OCI-LY1 (cell line): ENCODE data around the gene MOK.

Experiments used
- H2AFZ ChIP-seq: fragments of 200-600 bp; sonication (generic), shearing (Covaris generic); 2 replicates; pipeline ENCODE4 v1.6.0; 2014; ENCODE audit warnings: antibody characterized with exemption, mild to moderate bottlenecking, low read length
- H3F3A ChIP-seq: fragments of 200-600 bp; sonication (generic), shearing (Covaris generic); 2 replicates; pipeline ENCODE4 v1.6.0; 2014; ENCODE audit warnings: mild to moderate bottlenecking, antibody characterized with exemption, low read length, moderate library complexity; ENCODE audit not compliant: insufficient read depth
- H3K27ac ChIP-seq: fragments of 200-600 bp; sonication (generic); 2 replicates; pipeline ENCODE4 v1.5.1; 2014; ENCODE audit warnings: low read length, mixed run types, mild to moderate bottlenecking, low read depth; ENCODE audit not compliant: poor library complexity, severe bottlenecking
- H3K27me3 ChIP-seq: fragments of 200-600 bp; sonication (generic); 2 replicates; pipeline ENCODE4 v1.6.0; 2014; ENCODE audit warnings: antibody characterized with exemption, mild to moderate bottlenecking, low read length, moderate library complexity; ENCODE audit not compliant: insufficient read depth
- H3K36me3 ChIP-seq: fragments of 200-600 bp; sonication (generic); 2 replicates; pipeline ENCODE4 v1.6.1; 2014; ENCODE audit warnings: mild to moderate bottlenecking, antibody characterized with exemption, low read length, moderate library complexity, mixed read lengths; ENCODE audit not compliant: insufficient read depth
- H3K4me1 ChIP-seq: fragments of 200-600 bp; sonication (generic); 2 replicates; pipeline ENCODE4 v1.5.1; 2014; ENCODE audit warnings: mild to moderate bottlenecking, low read length, moderate library complexity; ENCODE audit not compliant: insufficient read depth, severe bottlenecking
- H3K4me2 ChIP-seq: fragments of 200-600 bp; sonication (generic), shearing (Covaris generic); 2 replicates; pipeline ENCODE4 v1.6.1; 2014; ENCODE audit warnings: low read length
- H3K4me3 ChIP-seq: fragments of 200-600 bp; sonication (generic); 2 replicates; pipeline ENCODE4 v1.5.1; 2014; ENCODE audit warnings: low read length, low read depth, mild to moderate bottlenecking, mixed read lengths; ENCODE audit not compliant: poor library complexity, severe bottlenecking
- H3K79me2 ChIP-seq: fragments of 200-600 bp; shearing (Covaris generic); 2 replicates; pipeline ENCODE4 v1.6.1; 2016; ENCODE audit warnings: mixed run types, low read length, mixed read lengths; ENCODE audit not compliant: insufficient read depth
- H3K9ac ChIP-seq: fragments of 200-600 bp; sonication (generic), shearing (Covaris generic); 2 replicates; pipeline ENCODE4 v1.6.1; 2014; ENCODE audit warnings: mild to moderate bottlenecking, low read length, mixed read lengths
- H3K9me2 ChIP-seq: fragments of 200-600 bp; sonication (generic), shearing (Covaris generic); 2 replicates; pipeline ENCODE4 v1.6.1; 2014; ENCODE audit warnings: low read depth, mild to moderate bottlenecking, low read length, mixed read lengths
- H3K9me3 ChIP-seq: fragments of 200-600 bp; shearing (Covaris generic); 2 replicates; pipeline ENCODE4 v1.6.1; 2014; ENCODE audit warnings: low read length, mixed read lengths
- H4K20me1 ChIP-seq: fragments of 200-600 bp; sonication (generic), shearing (Covaris generic); 2 replicates; pipeline ENCODE4 v1.6.0; 2016; ENCODE audit warnings: mild to moderate bottlenecking, low read length; ENCODE audit not compliant: insufficient read depth
- EZH2 ChIP-seq: fragments of 200-600 bp; sonication (generic), shearing (Covaris generic); IDR thresholded peaks from 2 replicates; pipeline ENCODE4 v1.8.0; 2017; ENCODE audit warnings: borderline replicate concordance, mixed run types, mild to moderate bottlenecking, antibody characterized with exemption, low read length, moderate library complexity, mixed read lengths
- TF ChIP-seq, protein P1 (sequence below): fragments of 200-600 bp; sonication (generic), shearing (Covaris generic); IDR thresholded peaks from 2 replicates; pipeline ENCODE4 v1.5.1; 2017; ENCODE audit warnings: mild to moderate bottlenecking, antibody characterized with exemption, low read length, moderate library complexity, mixed read lengths

The MOK gene

GRCh38 chr14:102345232-102345631 is 40.3 kb upstream of the MOK start:
- no peak overlapping the region for H3K4me3 ChIP-seq

GRCh38 chr14:102344485-102344884 is 39.5 kb upstream of the MOK start:
- H3K9me2 ChIP-seq, result no peaks in the 10 kb centered on the region
- TF ChIP-seq, protein P1, sequence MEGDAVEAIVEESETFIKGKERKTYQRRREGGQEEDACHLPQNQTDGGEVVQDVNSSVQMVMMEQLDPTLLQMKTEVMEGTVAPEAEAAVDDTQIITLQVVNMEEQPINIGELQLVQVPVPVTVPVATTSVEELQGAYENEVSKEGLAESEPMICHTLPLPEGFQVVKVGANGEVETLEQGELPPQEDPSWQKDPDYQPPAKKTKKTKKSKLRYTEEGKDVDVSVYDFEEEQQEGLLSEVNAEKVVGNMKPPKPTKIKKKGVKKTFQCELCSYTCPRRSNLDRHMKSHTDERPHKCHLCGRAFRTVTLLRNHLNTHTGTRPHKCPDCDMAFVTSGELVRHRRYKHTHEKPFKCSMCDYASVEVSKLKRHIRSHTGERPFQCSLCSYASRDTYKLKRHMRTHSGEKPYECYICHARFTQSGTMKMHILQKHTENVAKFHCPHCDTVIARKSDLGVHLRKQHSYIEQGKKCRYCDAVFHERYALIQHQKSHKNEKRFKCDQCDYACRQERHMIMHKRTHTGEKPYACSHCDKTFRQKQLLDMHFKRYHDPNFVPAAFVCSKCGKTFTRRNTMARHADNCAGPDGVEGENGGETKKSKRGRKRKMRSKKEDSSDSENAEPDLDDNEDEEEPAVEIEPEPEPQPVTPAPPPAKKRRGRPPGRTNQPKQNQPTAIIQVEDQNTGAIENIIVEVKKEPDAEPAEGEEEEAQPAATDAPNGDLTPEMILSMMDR, result no peak
- TF ChIP-seq EZH2, result no peak
- no peaks in the 10 kb centered on the region for H3K4me1 ChIP-seq
- no peaks in the 10 kb centered on the region for H3K79me2 ChIP-seq
- no peaks in the 10 kb centered on the region for H3K27me3 ChIP-seq
- no peaks in the 10 kb centered on the region for H3F3A ChIP-seq
- H2AFZ ChIP-seq, result no peak overlapping the region
- H3K27ac ChIP-seq, result no peak overlapping the region
- no peaks in the 10 kb centered on the region for H4K20me1 ChIP-seq
- no peak overlapping the region for H3K4me2 ChIP-seq
- no peak overlapping the region for H3K4me3 ChIP-seq
- H3K9me3 ChIP-seq, result no peaks in the 10 kb centered on the region
- peaks cover 14% of the 10 kb centered on the region for H3K36me3 ChIP-seq
- H3K9ac ChIP-seq, result no peak overlapping the region

More at GRCh38 chr14:102345232-102345631, 40.3 kb upstream of the MOK start:
- H3K27ac ChIP-seq, result no peak overlapping the region
- H3K9ac ChIP-seq, result no peak overlapping the region
- no peaks in the 10 kb centered on the region for H3K79me2 ChIP-seq
- no peaks in the 10 kb centered on the region for H3K27me3 ChIP-seq
- H3F3A ChIP-seq, result no peaks in the 10 kb centered on the region
- no peaks in the 10 kb centered on the region for H3K9me2 ChIP-seq
- TF ChIP-seq, protein P1, result no peak
- TF ChIP-seq EZH2, result no peak
- peaks cover 21% of the 10 kb centered on the region for H3K36me3 ChIP-seq
- H2AFZ ChIP-seq, result no peak overlapping the region
- no peak overlapping the region for H3K4me2 ChIP-seq
- H4K20me1 ChIP-seq, result no peaks in the 10 kb centered on the region
- H3K4me1 ChIP-seq, result no peaks in the 10 kb centered on the region
- H3K9me3 ChIP-seq, result no peaks in the 10 kb centered on the region

- Histone ChIP-seq H3K27me3 (no peaks in the 10 kb centered on the region), H3K9me3 (no peaks in the 10 kb centered on the region), H3K4me3 (no peak overlapping the region), H3K4me1 (no peaks in the 10 kb centered on the region), H3K36me3 (peaks cover 12% of the 10 kb centered on the region), H3K9me2 (no peaks in the 10 kb centered on the region), H3F3A (no peaks in the 10 kb centered on the region), H4K20me1 (no peaks in the 10 kb centered on the region), H2AFZ (no peak overlapping the region), H3K4me2 (no peak overlapping the region), H3K27ac (no peak overlapping the region), H3K9ac (no peak overlapping the region), H3K79me2 (no peaks in the 10 kb centered on the region)
- TF ChIP-seq, protein P1, result no peak
- TF ChIP-seq EZH2, result no peak
Observed at GRCh38 chr14:102344084-102344483, 39.1 kb upstream of the MOK start.
